ENCODE measurements around the gene GALNT8.

DNA sequence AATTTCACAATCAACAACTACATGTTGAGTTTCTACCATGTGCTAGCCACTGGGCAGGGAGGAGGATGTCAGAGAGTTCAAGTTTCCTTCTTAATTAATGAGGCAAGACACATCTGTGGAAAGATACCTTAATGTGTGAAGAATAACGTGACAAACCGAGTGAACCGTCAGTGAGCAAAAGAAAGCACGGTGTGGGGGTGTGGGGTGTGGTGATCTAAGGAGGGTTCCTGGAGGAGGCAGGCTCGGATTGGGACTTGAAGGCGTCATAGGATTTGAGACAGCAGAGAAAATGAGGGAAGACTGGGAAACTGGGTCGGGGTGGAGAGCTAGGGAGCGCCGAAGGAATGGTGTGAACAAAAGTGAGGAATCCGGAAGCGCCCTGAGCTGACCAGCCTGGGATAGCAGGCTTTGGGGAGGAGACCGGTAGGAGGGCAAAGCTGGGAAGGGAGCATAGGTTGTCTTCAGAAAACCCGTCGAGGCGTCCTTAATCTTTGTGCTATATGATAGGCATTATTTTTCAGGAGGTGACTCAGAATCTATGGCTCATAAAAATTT lies 22.3 kb downstream of the GALNT8 start:
- TF ChIP-seq, protein P1, sequence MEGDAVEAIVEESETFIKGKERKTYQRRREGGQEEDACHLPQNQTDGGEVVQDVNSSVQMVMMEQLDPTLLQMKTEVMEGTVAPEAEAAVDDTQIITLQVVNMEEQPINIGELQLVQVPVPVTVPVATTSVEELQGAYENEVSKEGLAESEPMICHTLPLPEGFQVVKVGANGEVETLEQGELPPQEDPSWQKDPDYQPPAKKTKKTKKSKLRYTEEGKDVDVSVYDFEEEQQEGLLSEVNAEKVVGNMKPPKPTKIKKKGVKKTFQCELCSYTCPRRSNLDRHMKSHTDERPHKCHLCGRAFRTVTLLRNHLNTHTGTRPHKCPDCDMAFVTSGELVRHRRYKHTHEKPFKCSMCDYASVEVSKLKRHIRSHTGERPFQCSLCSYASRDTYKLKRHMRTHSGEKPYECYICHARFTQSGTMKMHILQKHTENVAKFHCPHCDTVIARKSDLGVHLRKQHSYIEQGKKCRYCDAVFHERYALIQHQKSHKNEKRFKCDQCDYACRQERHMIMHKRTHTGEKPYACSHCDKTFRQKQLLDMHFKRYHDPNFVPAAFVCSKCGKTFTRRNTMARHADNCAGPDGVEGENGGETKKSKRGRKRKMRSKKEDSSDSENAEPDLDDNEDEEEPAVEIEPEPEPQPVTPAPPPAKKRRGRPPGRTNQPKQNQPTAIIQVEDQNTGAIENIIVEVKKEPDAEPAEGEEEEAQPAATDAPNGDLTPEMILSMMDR (IDR thresholded peaks at IDR 0.05 in 2 of 3, conservative IDR thresholded peaks at IDR 0.05 in 1 of 3; ENCODE audit: control insufficient read depth in 2 of 3, extremely low read depth in 1 of 3, insufficient read depth in 1 of 3, low read depth in 3 of 3, low read length in 3 of 3) = no peak
- TF ChIP-seq MXI1 (IDR thresholded peaks at IDR 0.05; ENCODE audit: low read depth, low read length) (no peak), POLR2AphosphoS5 (IDR thresholded peaks at IDR 0.05; ENCODE audit: low read length) (no peak), RCOR1 (conservative IDR thresholded peaks at IDR 0.05; ENCODE audit: low read depth, low read length) (no peak), SREBF2 (IDR thresholded peaks at IDR 0.05; ENCODE audit: low read length) (no peak)
